HCT116 (cell line): ENCODE measurements around the gene GDF10. TPM values are rescaled to one million over a fixed set of nuclear protein-coding genes. Genes with fewer than 3 reads are reported as not detected.

ENCODE experiments used
- ATAC-seq: fragments of 200-7000 bp; cut with Tn5 transposase; 2 replicates; pipeline ENCODE4 v1.9.1; 2020; ENCODE audit warnings: mild to moderate bottlenecking, moderate library complexity
- BruUV-seq: library from RNA; stranded (reverse); fragments of 400-500 nt; replicated peaks from 2 replicates; lab custom pipeline; 2021; lab: Mats Ljungman, UMichigan
- CTCF ChIA-PET: fragments of 300-600 bp; sonication (Branson Sonifier 250); formaldehyde crosslinking; loops from one replicate; lab custom pipeline; 2021; ENCODE audit warnings: antibody characterized with exemption; lab: Charles Lee
- POLR2A ChIA-PET: fragments of 300-600, 350-600 bp; sonication (Branson Sonifier 250); formaldehyde crosslinking; loops from one replicate; lab custom pipeline; 2021; ENCODE audit warnings: antibody characterized with exemption; lab: Charles Lee
- RAD21 ChIA-PET, 2 experiments: fragments of 300-600 bp; sonication (Branson Sonifier 250); formaldehyde crosslinking; loops; one replicate each; lab custom pipeline; 2023; ENCODE audit warnings: low total read pairs in 2 of 2; ENCODE audit not compliant: uncharacterized antibody in 2 of 2, unreplicated experiment in 2 of 2, low non-redundant PET in 1 of 2; lab: Charles Lee
- DNase-seq: peaks from one replicate; pipeline ENCODE4 v3.0.0-alpha.2; 2010; ENCODE audit warnings: low read depth, low spot score
- H2AFZ ChIP-seq: fragments of 200-600 bp; shearing (Covaris generic), sonication (generic); 2 replicates; pipeline ENCODE4 v1.6.1; 2017; ENCODE audit warnings: low read depth, mixed run types, mixed read lengths, antibody characterized with exemption, low read length; ENCODE audit not compliant: poor library complexity, severe bottlenecking
- H3K27ac ChIP-seq: 2 replicates; pipeline ENCODE4 v1.5.1; 2012; ENCODE audit warnings: low read depth, low read length
- H3K27me3 ChIP-seq: fragments of 200-600 bp; sonication (generic); 2 replicates; pipeline ENCODE4 v1.6.1; 2016; ENCODE audit warnings: mixed run types, low read length, mixed read lengths; ENCODE audit not compliant: insufficient read depth
- H3K36me3 ChIP-seq, 2 experiments: fragments of 200-500 bp in 1 of 2; fragments of 200-600 bp in 1 of 2; sonication (Bioruptor generic) in 1 of 2; sonication (generic) in 1 of 2; 2 replicates each; pipeline versions ENCODE4 v1.5.1 to v1.6.1; 2014 to 2016; ENCODE audit warnings: low read length in 2 of 2, inconsistent platforms in 1 of 2, mixed read lengths in 1 of 2, mixed run types in 1 of 2; ENCODE audit not compliant: insufficient read depth in 2 of 2, control insufficient read depth in 1 of 2
- H3K4me1 ChIP-seq, 2 experiments: fragments of 200-600 bp in 1 of 2; sonication (generic) in 1 of 2; 2 replicates each; pipeline versions ENCODE4 v1.5.1 to v1.6.1; 2012 to 2017; ENCODE audit warnings: low read length in 2 of 2, inconsistent platforms in 1 of 2, mild to moderate bottlenecking in 1 of 2, mixed read lengths in 1 of 2, mixed run types in 1 of 2, moderate library complexity in 1 of 2; ENCODE audit not compliant: insufficient read depth in 2 of 2, control insufficient read depth in 1 of 2
- H3K4me2 ChIP-seq: fragments of 200-600 bp; sonication (generic); 2 replicates; pipeline ENCODE4 v1.6.1; 2017; ENCODE audit warnings: mixed run types, low read length, mixed read lengths
- H3K4me3 ChIP-seq, 2 experiments: fragments of 200-600 bp in 1 of 2; sonication (generic) in 1 of 2; replicated peaks in 1 of 2; 2 replicates each; pipeline ENCODE4 v1.5.1; 2011 to 2016; ENCODE audit warnings: low read length in 2 of 2, control low read depth in 1 of 2, low read depth in 1 of 2, mild to moderate bottlenecking in 1 of 2, mixed read lengths in 1 of 2, mixed run types in 1 of 2
- H3K79me2 ChIP-seq: fragments of 200-600 bp; sonication (generic); 2 replicates; pipeline ENCODE4 v1.6.1; 2017; ENCODE audit warnings: mild to moderate bottlenecking, mixed run types, low read length, moderate library complexity, mixed read lengths; ENCODE audit not compliant: insufficient read depth
- H3K9ac ChIP-seq: fragments of 200-600 bp; sonication (generic); 2 replicates; pipeline ENCODE4 v1.6.1; 2016; ENCODE audit warnings: low read length, mixed read lengths
- H3K9me2 ChIP-seq: fragments of 200-600 bp; sonication (generic), shearing (Covaris generic); 2 replicates; pipeline ENCODE4 v1.6.1; 2017; ENCODE audit warnings: mixed run types, mild to moderate bottlenecking, moderate library complexity; ENCODE audit not compliant: insufficient read depth
- H3K9me3 ChIP-seq, 2 experiments: fragments of 200-500 bp in 1 of 2; fragments of 200-600 bp in 1 of 2; sonication (Bioruptor generic) in 1 of 2; sonication (generic) in 1 of 2; 2 replicates each; pipeline ENCODE4 v1.6.1; 2014 to 2017; ENCODE audit warnings: low read length in 2 of 2, mixed read lengths in 2 of 2, inconsistent platforms in 1 of 2, low read depth in 1 of 2, mild to moderate bottlenecking in 1 of 2, mixed run types in 1 of 2, moderate library complexity in 1 of 2; ENCODE audit not compliant: control insufficient read depth in 1 of 2, insufficient read depth in 1 of 2
- H4K20me1 ChIP-seq: fragments of 200-600 bp; sonication (generic), shearing (Covaris generic); 2 replicates; pipeline ENCODE4 v1.6.1; 2017; ENCODE audit warnings: mixed run types, mild to moderate bottlenecking, moderate library complexity; ENCODE audit not compliant: insufficient read depth
- EGR1 ChIP-seq: IDR thresholded peaks from 2 replicates; pipeline ENCODE4 v1.6.1; 2012; ENCODE audit warnings: low read depth
- ELF1 ChIP-seq: IDR thresholded peaks from 2 replicates; pipeline ENCODE4 v1.6.1; 2012; ENCODE audit warnings: low read depth, borderline replicate concordance
- EZH2 ChIP-seq: fragments of 200-600 bp; sonication (generic); IDR thresholded peaks from 2 replicates; pipeline ENCODE4 v1.6.1; 2017; ENCODE audit warnings: antibody characterized with exemption, mixed run types
- JUND ChIP-seq: IDR thresholded peaks from 2 replicates; pipeline ENCODE4 v1.6.1; 2012
- RAD21 ChIP-seq: IDR thresholded peaks from 2 replicates; pipeline ENCODE4 v1.6.1; 2012; ENCODE audit warnings: low read depth, mild to moderate bottlenecking
- SIN3A ChIP-seq: IDR thresholded peaks from 2 replicates; pipeline ENCODE4 v1.6.1; 2012; ENCODE audit warnings: low read depth
- TCF7L2 ChIP-seq: IDR thresholded peaks from 2 replicates; pipeline ENCODE4 v1.7.0; 2011; ENCODE audit warnings: borderline replicate concordance, inconsistent platforms; ENCODE audit not compliant: insufficient read depth, insufficient read length; ENCODE audit errors: extremely low read depth
- ZNF274 ChIP-seq: fragments of 200-500 bp; sonication (Bioruptor generic); IDR thresholded peaks from 2 replicates; pipeline ENCODE4 v1.6.1; 2014; ENCODE audit warnings: mild to moderate bottlenecking, low read depth, low read length, inconsistent platforms
- intact Hi-C: fragments of 100-400 bp; cut with micrococcal nuclease; formaldehyde crosslinking; loops from 2 replicates; pipeline ENCODE4 v1.10.0; 2022
- total RNA-seq: library from RNA; stranded (reverse); gene quantifications from one replicate; pipeline ENCODE4 v1.2.1, GENCODE V29; 2021; ENCODE audit not compliant: unreplicated experiment
- TF ChIP-seq, protein P1 (sequence below), 3 experiments: fragments of 200-600 bp in 1 of 3; sonication (generic) in 1 of 3; IDR thresholded peaks in 2 of 3; conservative IDR thresholded peaks in 1 of 3; 2 replicates each; pipeline ENCODE4 v1.5.1; 2012 to 2017; ENCODE audit warnings: low read depth in 2 of 3, low read length in 2 of 3, antibody characterized with exemption in 1 of 3, borderline replicate concordance in 1 of 3, control low read depth in 1 of 3, mild to moderate bottlenecking in 1 of 3, mixed read lengths in 1 of 3, mixed run types in 1 of 3, moderate library complexity in 1 of 3; ENCODE audit not compliant: insufficient read depth in 1 of 3
- TF ChIP-seq, protein P2 (sequence below): IDR thresholded peaks from 2 replicates; pipeline ENCODE4 v1.6.1; 2012
- TF ChIP-seq, protein P3 (sequence below): IDR thresholded peaks from 2 replicates; pipeline ENCODE4 v1.6.1; 2012
- TF ChIP-seq, protein P4 (sequence below): IDR thresholded peaks from 2 replicates; pipeline ENCODE4 v1.6.1; 2012; ENCODE audit warnings: low read depth

GDF10 gene
- total RNA-seq, 1 experiment from 2014 or later: not detected

DNA sequence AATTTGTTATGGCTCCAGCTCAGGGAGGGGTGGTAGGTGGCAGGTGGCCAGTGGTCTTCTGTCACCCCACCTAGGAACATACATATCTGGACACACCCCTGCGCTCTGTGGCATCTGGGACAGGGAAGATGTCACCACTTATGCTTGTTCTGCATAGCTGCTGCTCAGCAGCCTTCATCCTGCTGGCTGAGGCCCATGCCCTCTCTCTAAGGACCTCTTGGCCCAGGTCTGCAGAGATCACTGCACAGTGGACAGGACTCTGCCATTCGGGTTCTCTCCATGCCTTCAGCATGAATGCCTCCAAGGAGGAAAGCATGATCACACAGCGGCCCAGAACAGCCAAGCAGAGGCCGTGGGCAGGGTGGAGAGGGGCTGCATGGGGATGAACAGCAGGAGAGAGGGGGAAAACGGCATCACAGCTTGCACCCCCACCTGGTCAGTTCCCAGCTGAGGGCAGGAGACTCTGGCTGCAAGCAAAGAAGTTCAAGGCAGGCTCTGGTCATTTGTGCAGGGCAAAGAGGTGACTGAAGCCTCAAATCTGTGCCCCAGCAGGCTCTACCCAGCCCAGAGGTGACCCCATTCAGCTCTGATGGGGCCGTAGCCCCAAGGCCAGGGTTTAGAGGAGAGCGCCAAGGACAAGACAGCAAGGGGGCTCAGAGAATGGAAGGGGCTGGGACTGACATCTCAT lies 47.8 kb upstream of the GDF10 start:
- Histone ChIP-seq H2AFZ (no peak overlapping the region), H3K27me3 (peaks cover 3% of the 10 kb centered on the region; the same call in 1 of the 2 replicates), H3K4me3 (no peak overlapping the region), H3K4me2 (no peak overlapping the region), H4K20me1 (no peaks in the 10 kb centered on the region), H3K27ac (no peak overlapping the region), H3K9me3 (no peaks in the 10 kb centered on the region), H3K36me3 (no peaks in the 10 kb centered on the region), H3K9me2 (no peaks in the 10 kb centered on the region), H3K4me1 (no peaks in the 10 kb centered on the region), H3K9ac (no peak overlapping the region), H3K79me2 (no peaks in the 10 kb centered on the region)
- TF ChIP-seq ZNF274 (no peak), EGR1 (no peak), EZH2 (no peak), ELF1 (no peak), RAD21 (no peak), JUND (no peak), TCF7L2 (no peak), SIN3A (no peak)
- TF ChIP-seq, protein P1, sequence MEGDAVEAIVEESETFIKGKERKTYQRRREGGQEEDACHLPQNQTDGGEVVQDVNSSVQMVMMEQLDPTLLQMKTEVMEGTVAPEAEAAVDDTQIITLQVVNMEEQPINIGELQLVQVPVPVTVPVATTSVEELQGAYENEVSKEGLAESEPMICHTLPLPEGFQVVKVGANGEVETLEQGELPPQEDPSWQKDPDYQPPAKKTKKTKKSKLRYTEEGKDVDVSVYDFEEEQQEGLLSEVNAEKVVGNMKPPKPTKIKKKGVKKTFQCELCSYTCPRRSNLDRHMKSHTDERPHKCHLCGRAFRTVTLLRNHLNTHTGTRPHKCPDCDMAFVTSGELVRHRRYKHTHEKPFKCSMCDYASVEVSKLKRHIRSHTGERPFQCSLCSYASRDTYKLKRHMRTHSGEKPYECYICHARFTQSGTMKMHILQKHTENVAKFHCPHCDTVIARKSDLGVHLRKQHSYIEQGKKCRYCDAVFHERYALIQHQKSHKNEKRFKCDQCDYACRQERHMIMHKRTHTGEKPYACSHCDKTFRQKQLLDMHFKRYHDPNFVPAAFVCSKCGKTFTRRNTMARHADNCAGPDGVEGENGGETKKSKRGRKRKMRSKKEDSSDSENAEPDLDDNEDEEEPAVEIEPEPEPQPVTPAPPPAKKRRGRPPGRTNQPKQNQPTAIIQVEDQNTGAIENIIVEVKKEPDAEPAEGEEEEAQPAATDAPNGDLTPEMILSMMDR (IDR thresholded peaks at IDR 0.05 in 2 of 3, conservative IDR thresholded peaks at IDR 0.05 in 1 of 3; ENCODE audit: borderline replicate concordance in 1 of 3, insufficient read depth in 1 of 3, low read depth in 2 of 3, low read length in 2 of 3): no peak
- TF ChIP-seq, protein P2, sequence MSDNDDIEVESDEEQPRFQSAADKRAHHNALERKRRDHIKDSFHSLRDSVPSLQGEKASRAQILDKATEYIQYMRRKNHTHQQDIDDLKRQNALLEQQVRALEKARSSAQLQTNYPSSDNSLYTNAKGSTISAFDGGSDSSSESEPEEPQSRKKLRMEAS: no peak
- TF ChIP-seq, protein P3, sequence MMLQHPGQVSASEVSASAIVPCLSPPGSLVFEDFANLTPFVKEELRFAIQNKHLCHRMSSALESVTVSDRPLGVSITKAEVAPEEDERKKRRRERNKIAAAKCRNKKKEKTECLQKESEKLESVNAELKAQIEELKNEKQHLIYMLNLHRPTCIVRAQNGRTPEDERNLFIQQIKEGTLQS: no peak
- TF ChIP-seq, protein P4, sequence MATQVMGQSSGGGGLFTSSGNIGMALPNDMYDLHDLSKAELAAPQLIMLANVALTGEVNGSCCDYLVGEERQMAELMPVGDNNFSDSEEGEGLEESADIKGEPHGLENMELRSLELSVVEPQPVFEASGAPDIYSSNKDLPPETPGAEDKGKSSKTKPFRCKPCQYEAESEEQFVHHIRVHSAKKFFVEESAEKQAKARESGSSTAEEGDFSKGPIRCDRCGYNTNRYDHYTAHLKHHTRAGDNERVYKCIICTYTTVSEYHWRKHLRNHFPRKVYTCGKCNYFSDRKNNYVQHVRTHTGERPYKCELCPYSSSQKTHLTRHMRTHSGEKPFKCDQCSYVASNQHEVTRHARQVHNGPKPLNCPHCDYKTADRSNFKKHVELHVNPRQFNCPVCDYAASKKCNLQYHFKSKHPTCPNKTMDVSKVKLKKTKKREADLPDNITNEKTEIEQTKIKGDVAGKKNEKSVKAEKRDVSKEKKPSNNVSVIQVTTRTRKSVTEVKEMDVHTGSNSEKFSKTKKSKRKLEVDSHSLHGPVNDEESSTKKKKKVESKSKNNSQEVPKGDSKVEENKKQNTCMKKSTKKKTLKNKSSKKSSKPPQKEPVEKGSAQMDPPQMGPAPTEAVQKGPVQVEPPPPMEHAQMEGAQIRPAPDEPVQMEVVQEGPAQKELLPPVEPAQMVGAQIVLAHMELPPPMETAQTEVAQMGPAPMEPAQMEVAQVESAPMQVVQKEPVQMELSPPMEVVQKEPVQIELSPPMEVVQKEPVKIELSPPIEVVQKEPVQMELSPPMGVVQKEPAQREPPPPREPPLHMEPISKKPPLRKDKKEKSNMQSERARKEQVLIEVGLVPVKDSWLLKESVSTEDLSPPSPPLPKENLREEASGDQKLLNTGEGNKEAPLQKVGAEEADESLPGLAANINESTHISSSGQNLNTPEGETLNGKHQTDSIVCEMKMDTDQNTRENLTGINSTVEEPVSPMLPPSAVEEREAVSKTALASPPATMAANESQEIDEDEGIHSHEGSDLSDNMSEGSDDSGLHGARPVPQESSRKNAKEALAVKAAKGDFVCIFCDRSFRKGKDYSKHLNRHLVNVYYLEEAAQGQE: no peak
- ChIA-PET CTCF (no interaction called here), RAD21 (no interaction called here), POLR2A (no interaction called here)
- no peak for DNase-seq
- BruUV-seq: no TSS peak
- intact Hi-C loops: no loop called here
- ATAC-seq: no peak
